ENCODE data around the gene SNTG2. TPM values are rescaled to one million over a fixed set of nuclear protein-coding genes. Genes with fewer than 3 reads are reported as not detected.

SNTG2 gene
- total RNA-seq, 1 donor from 2014 or later: not detected

- Mint-ChIP-seq H3K4me3 (ENCODE audit: low read depth) (no peak overlapping the region), H3K27ac (no peak overlapping the region), H3K4me1 (ENCODE audit: low read depth) (no peaks in the 10 kb centered on the region), H3K27me3 (ENCODE audit: low read depth) (peaks cover 2% of the 10 kb centered on the region), H3K36me3 (ENCODE audit: low read depth) (no peaks in the 10 kb centered on the region), H3K9me3 (no peaks in the 10 kb centered on the region)
- intact Hi-C loops (cut with micrococcal nuclease): no loop called here
- no peak for DNase-seq (ENCODE audit: low spot score)
Observed at GRCh38 chr2:1319393-1319792, 368.7 kb downstream of the SNTG2 start.

- Mint-ChIP-seq H3K36me3 (ENCODE audit: low read depth) (no peaks in the 10 kb centered on the region), H3K27me3 (ENCODE audit: low read depth) (no peaks in the 10 kb centered on the region), H3K4me3 (ENCODE audit: low read depth) (no peak overlapping the region), H3K27ac (no peak overlapping the region), H3K9me3 (no peaks in the 10 kb centered on the region), H3K4me1 (ENCODE audit: low read depth) (no peaks in the 10 kb centered on the region)
- intact Hi-C loops (cut with micrococcal nuclease): no loop called here
- DNase-seq (ENCODE audit: low spot score): no peak
Observed at GRCh38 chr2:1321321-1321720, 370.7 kb downstream of the SNTG2 start.

- Mint-ChIP-seq H3K27ac (no peak overlapping the region), H3K4me3 (ENCODE audit: low read depth) (no peak overlapping the region), H3K36me3 (ENCODE audit: low read depth) (no peaks in the 10 kb centered on the region), H3K4me1 (ENCODE audit: low read depth) (no peaks in the 10 kb centered on the region), H3K9me3 (no peaks in the 10 kb centered on the region), H3K27me3 (ENCODE audit: low read depth) (no peaks in the 10 kb centered on the region)
- no peak for DNase-seq (ENCODE audit: low spot score)
- intact Hi-C loops (cut with micrococcal nuclease): no loop called here
Observed at GRCh38 chr2:1324884-1325283, 374.2 kb downstream of the SNTG2 start.

GRCh38 chr2:1328684-1329083 is 378.0 kb downstream of the SNTG2 start:
- intact Hi-C loops (cut with micrococcal nuclease): no loop called here
- Mint-ChIP-seq H3K4me3 (ENCODE audit: low read depth) (no peak overlapping the region), H3K36me3 (ENCODE audit: low read depth) (no peaks in the 10 kb centered on the region), H3K27me3 (ENCODE audit: low read depth) (no peaks in the 10 kb centered on the region), H3K27ac (no peak overlapping the region), H3K4me1 (ENCODE audit: low read depth) (no peaks in the 10 kb centered on the region), H3K9me3 (peaks cover 5% of the 10 kb centered on the region)
- DNase-seq (ENCODE audit: low spot score): no peak

GRCh38 chr2:1339388-1340140 is 388.9 kb downstream of the SNTG2 start:
- Mint-ChIP-seq H3K27me3 (ENCODE audit: low read depth) (peaks cover 4% of the 10 kb centered on the region), H3K4me3 (ENCODE audit: low read depth) (no peak overlapping the region), H3K9me3 (no peaks in the 10 kb centered on the region)

GRCh38 chr2:1340141-1340512 is 389.5 kb downstream of the SNTG2 start:
- Mint-ChIP-seq H3K9me3 (no peaks in the 10 kb centered on the region), H3K36me3 (ENCODE audit: low read depth) (no peaks in the 10 kb centered on the region), H3K27me3 (ENCODE audit: low read depth) (peaks cover 4% of the 10 kb centered on the region), H3K4me1 (ENCODE audit: low read depth) (no peaks in the 10 kb centered on the region), H3K27ac (no peak overlapping the region), H3K4me3 (ENCODE audit: low read depth) (no peak overlapping the region)
- DNase-seq (ENCODE audit: low spot score): no peak
- intact Hi-C loops (cut with micrococcal nuclease): no loop called here

More at GRCh38 chr2:1339388-1340140, 388.9 kb downstream of the SNTG2 start:
- no peak for DNase-seq (ENCODE audit: low spot score)
- Mint-ChIP-seq H3K4me1 (ENCODE audit: low read depth) (no peaks in the 10 kb centered on the region), H3K27ac (no peak overlapping the region), H3K36me3 (ENCODE audit: low read depth) (no peaks in the 10 kb centered on the region)
- intact Hi-C loops (cut with micrococcal nuclease): no loop called here

GRCh38 chr2:1341404-1342120 is 390.9 kb downstream of the SNTG2 start:
- Mint-ChIP-seq H3K4me1 (ENCODE audit: low read depth) (no peaks in the 10 kb centered on the region), H3K36me3 (ENCODE audit: low read depth) (no peaks in the 10 kb centered on the region), H3K27ac (no peak overlapping the region), H3K9me3 (no peaks in the 10 kb centered on the region), H3K4me3 (ENCODE audit: low read depth) (no peak overlapping the region), H3K27me3 (ENCODE audit: low read depth) (peaks cover 2% of the 10 kb centered on the region)
- intact Hi-C loops (cut with micrococcal nuclease): no loop called here
- no peak for DNase-seq (ENCODE audit: low spot score)

- Mint-ChIP-seq H3K9me3 (peaks cover 21% of the 10 kb centered on the region), H3K36me3 (ENCODE audit: low read depth) (no peaks in the 10 kb centered on the region), H3K27me3 (ENCODE audit: low read depth) (no peaks in the 10 kb centered on the region), H3K4me1 (ENCODE audit: low read depth) (no peaks in the 10 kb centered on the region), H3K4me3 (ENCODE audit: low read depth) (no peak overlapping the region), H3K27ac (no peak overlapping the region)
- no peak for DNase-seq (ENCODE audit: low spot score)
- intact Hi-C loops (cut with micrococcal nuclease): no loop called here
Observed at GRCh38 chr2:1348789-1349188, 398.1 kb downstream of the SNTG2 start.

- Mint-ChIP-seq H3K27ac (no peak overlapping the region), H3K36me3 (ENCODE audit: low read depth) (no peaks in the 10 kb centered on the region), H3K9me3 (peaks cover 21% of the 10 kb centered on the region), H3K4me3 (ENCODE audit: low read depth) (no peak overlapping the region), H3K4me1 (ENCODE audit: low read depth) (no peaks in the 10 kb centered on the region), H3K27me3 (ENCODE audit: low read depth) (no peaks in the 10 kb centered on the region)
- no peak for DNase-seq (ENCODE audit: low spot score)
- intact Hi-C loops (cut with micrococcal nuclease): no loop called here
Observed at GRCh38 chr2:1350111-1350510, 399.5 kb downstream of the SNTG2 start.

GRCh38 chr2:1353124-1353523 is 402.5 kb downstream of the SNTG2 start:
- H3K4me1 Mint-ChIP-seq (ENCODE audit: low read depth): no peaks in the 10 kb centered on the region
- H3K27me3 Mint-ChIP-seq (ENCODE audit: low read depth): peaks cover 3% of the 10 kb centered on the region
- no peak overlapping the region for H3K4me3 Mint-ChIP-seq (ENCODE audit: low read depth)
- intact Hi-C loops (cut with micrococcal nuclease): no loop called here
- H3K27ac Mint-ChIP-seq: no peak overlapping the region
- no peaks in the 10 kb centered on the region for H3K36me3 Mint-ChIP-seq (ENCODE audit: low read depth)
- peaks cover 18% of the 10 kb centered on the region for H3K9me3 Mint-ChIP-seq
- DNase-seq (ENCODE audit: low spot score): no peak

GRCh38 chr2:1353543-1353942 is 402.9 kb downstream of the SNTG2 start:
- H3K36me3 Mint-ChIP-seq (ENCODE audit: low read depth): no peaks in the 10 kb centered on the region
- H3K4me3 Mint-ChIP-seq (ENCODE audit: low read depth): no peak overlapping the region
- intact Hi-C loops (cut with micrococcal nuclease): no loop called here
- DNase-seq (ENCODE audit: low spot score): no peak
- no peaks in the 10 kb centered on the region for H3K4me1 Mint-ChIP-seq (ENCODE audit: low read depth)
- peaks cover 13% of the 10 kb centered on the region for H3K9me3 Mint-ChIP-seq
- peaks cover 3% of the 10 kb centered on the region for H3K27me3 Mint-ChIP-seq (ENCODE audit: low read depth)
- H3K27ac Mint-ChIP-seq: no peak overlapping the region

GRCh38 chr2:1360144-1360543 is 409.5 kb downstream of the SNTG2 start:
- H3K4me1 Mint-ChIP-seq (ENCODE audit: low read depth): no peaks in the 10 kb centered on the region
- no peaks in the 10 kb centered on the region for H3K9me3 Mint-ChIP-seq
- DNase-seq (ENCODE audit: low spot score): no peak
- no peaks in the 10 kb centered on the region for H3K36me3 Mint-ChIP-seq (ENCODE audit: low read depth)
- H3K27ac Mint-ChIP-seq: no peak overlapping the region
- no peak overlapping the region for H3K4me3 Mint-ChIP-seq (ENCODE audit: low read depth)
- intact Hi-C loops (cut with micrococcal nuclease): no loop called here
- peaks cover 3% of the 10 kb centered on the region for H3K27me3 Mint-ChIP-seq (ENCODE audit: low read depth)

- Mint-ChIP-seq H3K4me3 (ENCODE audit: low read depth) (no peak overlapping the region), H3K36me3 (ENCODE audit: low read depth) (no peaks in the 10 kb centered on the region), H3K27ac (no peak overlapping the region), H3K4me1 (ENCODE audit: low read depth) (no peaks in the 10 kb centered on the region), H3K9me3 (no peaks in the 10 kb centered on the region), H3K27me3 (ENCODE audit: low read depth) (peaks cover 3% of the 10 kb centered on the region)
- intact Hi-C loops (cut with micrococcal nuclease): no loop called here
- no peak for DNase-seq (ENCODE audit: low spot score)
Observed at GRCh38 chr2:1360557-1361250, 410.1 kb downstream of the SNTG2 start.

Measured in activated T-helper 2 cell treated with anti-CD3 and anti-CD28 coated beads, Interferon-gamma antibody, Interleukin-2, Interleukin-4, amounts not matched to agents 10 μg/mL and 5 μg/mL and 100 μg/mL, durations not matched to agents 14 hours and 24 hours and 36 hours (primary cell).